Fibroblast of the aortic adventitia (primary cell): Measurements from ENCODE around the gene PRDM15. TPM values are rescaled to one million over a fixed set of nuclear protein-coding genes. Genes with fewer than 3 reads are reported as not detected.

Experiments
- DNase-seq: peaks from one replicate; pipeline ENCODE4 v3.0.0-alpha.2; 2010; ENCODE audit warnings: low read depth
- H3K4me3 ChIP-seq: 2 replicates; pipeline ENCODE4 v1.5.1; 2011; ENCODE audit warnings: low read depth, mild to moderate bottlenecking, control low read depth, low read length, moderate library complexity
- CTCF ChIP-seq: IDR thresholded peaks from 2 replicates; pipeline ENCODE4 v1.5.1; 2011; ENCODE audit warnings: mild to moderate bottlenecking, low read length, control low read depth, inconsistent platforms; ENCODE audit not compliant: insufficient read depth
- total RNA-seq: library from RNA; depleted of rRNA; stranded (reverse); fragments of >200 nt; gene quantifications from 2 replicates; pipeline ENCODE4 v1.2.3, GENCODE V29; 2012; ENCODE audit warnings: low replicate concordance

The PRDM15 gene
- total RNA-seq, 1 donor = 4.7 TPM

- no peak overlapping the region for H3K4me3 ChIP-seq
- TF ChIP-seq CTCF = no peak
- DNase-seq = no peak
These were observed 56.0 kb downstream of the PRDM15 start for GRCh38 chr21:41823166-41823565.

GRCh38 chr21:41821756-41822431, 57.2 kb downstream of the PRDM15 start:
- TF ChIP-seq CTCF = no peak
- no peak overlapping the region for H3K4me3 ChIP-seq
- DNase-seq = no peak

- no peak overlapping the region for H3K4me3 ChIP-seq
- TF ChIP-seq CTCF = no peak
- no peak for DNase-seq
These were observed 57.9 kb downstream of the PRDM15 start for GRCh38 chr21:41821081-41821755.

GRCh38 chr21:41820384-41821080, 58.6 kb downstream of the PRDM15 start:
- no peak for DNase-seq
- TF ChIP-seq CTCF = no peak
- no peak overlapping the region for H3K4me3 ChIP-seq

GRCh38 chr21:41819856-41820281, 59.3 kb downstream of the PRDM15 start:
- no peak for DNase-seq
- H3K4me3 ChIP-seq = no peak overlapping the region
- TF ChIP-seq CTCF = no peak

GRCh38 chr21:41819236-41819855, 59.8 kb downstream of the PRDM15 start:
- TF ChIP-seq CTCF = no peak
- no peak overlapping the region for H3K4me3 ChIP-seq
- no peak for DNase-seq
